Loucy (cell line): ENCODE results near the gene DENND6A.
"Not testable (repeated sequence)": the region's sequence is repeated elsewhere in the genome, so short reads cannot be mapped to it uniquely, and the experiment has no call there.

Experiments
- H2AFZ ChIP-seq: fragments of 200-600 bp; sonication (generic); 2 replicates; pipeline ENCODE4 v1.6.0; 2016; ENCODE audit warnings: antibody characterized with exemption, mild to moderate bottlenecking, low read length, moderate library complexity
- H3F3A ChIP-seq: fragments of 200-600 bp; 2 replicates; pipeline ENCODE4 v1.6.0; 2016; ENCODE audit warnings: antibody characterized with exemption, low read depth, mild to moderate bottlenecking
- H3K27me3 ChIP-seq: fragments of 200-600 bp; sonication (generic); 2 replicates; pipeline ENCODE4 v1.6.1; 2014; ENCODE audit warnings: low read length, mild to moderate bottlenecking; ENCODE audit not compliant: insufficient read depth, poor library complexity, severe bottlenecking
- H3K36me3 ChIP-seq: fragments of 200-600 bp; sonication (generic); 2 replicates; pipeline ENCODE4 v1.6.1; 2016; ENCODE audit warnings: low read length; ENCODE audit not compliant: insufficient read depth
- H3K4me1 ChIP-seq: fragments of 200-600 bp; sonication (generic); 2 replicates; pipeline ENCODE4 v1.5.1; 2014; ENCODE audit warnings: low read length, mild to moderate bottlenecking; ENCODE audit not compliant: insufficient read depth, poor library complexity, severe bottlenecking
- H3K4me2 ChIP-seq: fragments of 200-600 bp; sonication (generic); 2 replicates; pipeline ENCODE4 v1.6.0; 2014; ENCODE audit warnings: antibody characterized with exemption, low read length, low read depth, mild to moderate bottlenecking; ENCODE audit not compliant: poor library complexity, severe bottlenecking
- H3K4me3 ChIP-seq: fragments of 200-600 bp; sonication (generic); 2 replicates; pipeline ENCODE4 v1.5.1; 2014; ENCODE audit warnings: low read length, mild to moderate bottlenecking, mixed read lengths; ENCODE audit not compliant: poor library complexity, severe bottlenecking
- H3K79me2 ChIP-seq: fragments of 200-600 bp; sonication (generic); 2 replicates; pipeline ENCODE4 v1.6.1; 2014; ENCODE audit warnings: low read length; ENCODE audit not compliant: insufficient read depth
- H3K9ac ChIP-seq: fragments of 200-600 bp; sonication (generic); 2 replicates; pipeline ENCODE4 v1.6.0; 2014; ENCODE audit warnings: mild to moderate bottlenecking, low read depth, low read length, moderate library complexity; ENCODE audit not compliant: poor library complexity, severe bottlenecking
- H3K9me2 ChIP-seq: fragments of 200-600 bp; sonication (generic); replicated peaks from 2 replicates; pipeline ENCODE4 v1.6.1; 2016; ENCODE audit warnings: low read depth, low read length, mixed read lengths
- H3K9me3 ChIP-seq: fragments of 200-600 bp; sonication (generic); 2 replicates; pipeline ENCODE4 v1.6.1; 2014; ENCODE audit warnings: mild to moderate bottlenecking, antibody characterized with exemption, low read length, low read depth; ENCODE audit not compliant: insufficient read depth
- H4K20me1 ChIP-seq: fragments of 200-600 bp; sonication (generic); 2 replicates; pipeline ENCODE4 v1.6.0; 2014; ENCODE audit warnings: antibody characterized with exemption, low read length, mild to moderate bottlenecking; ENCODE audit not compliant: insufficient read depth, poor library complexity, severe bottlenecking
- CTCF ChIP-seq: fragments of 200-600 bp; sonication (generic); conservative IDR thresholded peaks from 2 replicates; pipeline ENCODE4 v1.5.1; 2014; ENCODE audit warnings: mild to moderate bottlenecking, antibody characterized with exemption, low read length
- EZH2phosphoT487 ChIP-seq: fragments of 200-600 bp; IDR thresholded peaks from 2 replicates; pipeline ENCODE4 v1.6.1; 2018; ENCODE audit warnings: antibody characterized with exemption, mild to moderate bottlenecking, moderate library complexity, borderline replicate concordance

DENND6A gene

GRCh38 chr3:57637391-57637790 is 55.5 kb downstream of the DENND6A start:
- H2AFZ ChIP-seq, result no peak overlapping the region
- H3F3A ChIP-seq, result no peaks in the 10 kb centered on the region
- no peak for TF ChIP-seq EZH2phosphoT487
- no peak for TF ChIP-seq CTCF
- no peak overlapping the region for H3K9ac ChIP-seq
- H3K79me2 ChIP-seq, result no peaks in the 10 kb centered on the region
- no peaks in the 10 kb centered on the region for H4K20me1 ChIP-seq
- peaks cover 35% of the 10 kb centered on the region for H3K36me3 ChIP-seq
- no peaks in the 10 kb centered on the region for H3K9me3 ChIP-seq
- no peaks in the 10 kb centered on the region for H3K27me3 ChIP-seq
- no peaks in the 10 kb centered on the region for H3K9me2 ChIP-seq
- H3K4me2 ChIP-seq, result no peak overlapping the region
- H3K4me1 ChIP-seq, result no peaks in the 10 kb centered on the region
- no peak overlapping the region for H3K4me3 ChIP-seq

- not testable (repeated sequence) for H4K20me1 ChIP-seq, H3K27me3 ChIP-seq, H2AFZ ChIP-seq, H3K4me3 ChIP-seq, H3F3A ChIP-seq, H3K9ac ChIP-seq, H3K79me2 ChIP-seq, H3K9me3 ChIP-seq, H3K9me2 ChIP-seq, H3K4me1 ChIP-seq, H3K4me2 ChIP-seq
- peaks cover 32% of the 10 kb centered on the region for H3K36me3 ChIP-seq
Measured at GRCh38 chr3:57634259-57634658, 58.6 kb downstream of the DENND6A start.

- Histone ChIP-seq H3F3A (no peaks in the 10 kb centered on the region), H3K9me2 (no peaks in the 10 kb centered on the region), H3K79me2 (no peaks in the 10 kb centered on the region), H3K9ac (no peak overlapping the region), H2AFZ (no peak overlapping the region), H3K4me3 (no peak overlapping the region), H3K4me2 (no peak overlapping the region), H3K9me3 (no peaks in the 10 kb centered on the region), H3K27me3 (no peaks in the 10 kb centered on the region), H3K4me1 (no peaks in the 10 kb centered on the region), H4K20me1 (no peaks in the 10 kb centered on the region), H3K36me3 (peaks cover 45% of the 10 kb centered on the region)
- no peak for TF ChIP-seq EZH2phosphoT487
- no peak for TF ChIP-seq CTCF
Measured at GRCh38 chr3:57627976-57628375, 64.9 kb downstream of the DENND6A start.

- H3F3A ChIP-seq, result no peaks in the 10 kb centered on the region
- no peaks in the 10 kb centered on the region for H3K9me2 ChIP-seq
- H2AFZ ChIP-seq, result no peak overlapping the region
- no peak overlapping the region for H3K4me3 ChIP-seq
- no peaks in the 10 kb centered on the region for H3K4me1 ChIP-seq
- no peaks in the 10 kb centered on the region for H3K79me2 ChIP-seq
- TF ChIP-seq CTCF, result no peak
- no peak for TF ChIP-seq EZH2phosphoT487
- no peaks in the 10 kb centered on the region for H4K20me1 ChIP-seq
- no peak overlapping the region for H3K4me2 ChIP-seq
- H3K36me3 ChIP-seq, result peaks cover 28% of the 10 kb centered on the region; the same call in 1 of the 2 replicates
- no peak overlapping the region for H3K9ac ChIP-seq
- no peaks in the 10 kb centered on the region for H3K9me3 ChIP-seq
- no peaks in the 10 kb centered on the region for H3K27me3 ChIP-seq
Measured at GRCh38 chr3:57624801-57625200, 68.1 kb downstream of the DENND6A start.
